B cell (primary cell): ENCODE data around the gene DYDC1. TPM values are rescaled to one million over a fixed set of nuclear protein-coding genes. Genes with fewer than 3 reads are reported as not detected.

Experiments used
- ATAC-seq: fragments of 200-7000 bp; cut with Tn5 transposase; one replicate; pipeline ENCODE4 v1.10.0; 2021; ENCODE audit warnings: low read depth, mild to moderate bottlenecking, moderate number of reproducible peaks, moderate library complexity
- CTCF ChIA-PET: fragments of 350-600 bp; sonication (Branson Sonifier 250); formaldehyde crosslinking; loops from one replicate; lab custom pipeline; 2021; ENCODE audit warnings: antibody characterized with exemption, inconsistent platforms; lab: Charles Lee
- POLR2A ChIA-PET: fragments of 350-600 bp; sonication (Branson Sonifier 250); formaldehyde crosslinking; loops from one replicate; lab custom pipeline; 2021; ENCODE audit warnings: antibody characterized with exemption; lab: Charles Lee
- DNase-seq: peaks from one replicate; pipeline ENCODE4 v3.0.0; 2013
- H2AFZ ChIP-seq: 2 replicates; pipeline ENCODE4 v1.6.1; 2012; ENCODE audit warnings: mild to moderate bottlenecking, low read depth, low read length; ENCODE audit not compliant: insufficient read depth, poor library complexity, severe bottlenecking
- H3K27ac ChIP-seq, 2 donors: 1 replicate in 1 of 2; 2 replicates in 1 of 2; pipeline ENCODE4 v1.5.1; 2012 to 2013; ENCODE audit warnings: low read length in 2 of 2, mild to moderate bottlenecking in 2 of 2, moderate library complexity in 1 of 2
- H3K27me3 ChIP-seq, 4 experiments: fragments of 200-600 bp in 1 of 4; sonication (generic) in 1 of 4; replicated peaks in 1 of 4; 1 replicate in 2 of 4; 2 replicates in 2 of 4; pipeline versions ENCODE4 v1.6.1 to v1.7.0; 2013 to 2016; ENCODE audit warnings: low read length in 3 of 4, mild to moderate bottlenecking in 2 of 4, mixed read lengths in 1 of 4, moderate library complexity in 1 of 4; ENCODE audit not compliant: insufficient read depth in 4 of 4, control insufficient read depth in 3 of 4; ENCODE audit errors: control extremely low read depth in 1 of 4
- H3K36me3 ChIP-seq, 2 experiments: replicated peaks in 1 of 2; 1 replicate in 1 of 2; 2 replicates in 1 of 2; pipeline versions ENCODE4 v1.6.1 to v1.7.1; 2013; ENCODE audit warnings: low read length in 1 of 2; ENCODE audit not compliant: insufficient read depth in 2 of 2, control insufficient read depth in 1 of 2; ENCODE audit errors: control extremely low read depth in 1 of 2, extremely low read depth in 1 of 2
- H3K4me1 ChIP-seq, 2 donors: fragments of 200-600 bp in 1 of 2; sonication (generic) in 1 of 2; 1 replicate in 1 of 2; 2 replicates in 1 of 2; pipeline versions ENCODE4 v1.5.1 to v1.6.1; 2013 to 2017; ENCODE audit warnings: low read length in 2 of 2; ENCODE audit not compliant: control insufficient read depth in 2 of 2, insufficient read depth in 2 of 2
- H3K4me2 ChIP-seq: replicated peaks from 2 replicates; pipeline ENCODE3; 2012; ENCODE audit warnings: mild to moderate bottlenecking, low read depth, low read length; ENCODE audit not compliant: poor library complexity, severe bottlenecking
- H3K4me3 ChIP-seq, 5 experiments: fragments of 200-600 bp in 1 of 5; sonication (generic) in 1 of 5; 1 replicate in 3 of 5; 2 replicates in 2 of 5; pipeline versions ENCODE4 v1.5.1 to v1.7.0; 2011 to 2016; ENCODE audit warnings: low read length in 4 of 5, mild to moderate bottlenecking in 4 of 5, low read depth in 2 of 5, control low read depth in 1 of 5, moderate library complexity in 1 of 5; ENCODE audit not compliant: insufficient read depth in 1 of 5; ENCODE audit errors: control extremely low read depth in 1 of 5, extremely low read depth in 1 of 5
- H3K79me2 ChIP-seq: fragments of 200-600 bp; sonication (generic); one replicate; pipeline ENCODE4 v1.6.0; 2016; ENCODE audit warnings: low read length; ENCODE audit not compliant: control insufficient read depth, insufficient read depth
- H3K9ac ChIP-seq: fragments of 200-600 bp; sonication (generic); 2 replicates; pipeline ENCODE4 v1.6.1; 2017; ENCODE audit warnings: mild to moderate bottlenecking, low read length, moderate library complexity
- H3K9me3 ChIP-seq, 3 donors: one replicate each; pipeline versions ENCODE4 v1.6.1 to v1.7.1; 2013; ENCODE audit warnings: low read length in 2 of 3; ENCODE audit not compliant: control insufficient read depth in 2 of 3, insufficient read depth in 1 of 3; ENCODE audit errors: control extremely low read depth in 1 of 3
- H4K20me1 ChIP-seq: 2 replicates; pipeline ENCODE4 v1.6.0; 2012; ENCODE audit warnings: mild to moderate bottlenecking, low read length; ENCODE audit not compliant: insufficient read depth, control insufficient read depth, poor library complexity, severe bottlenecking
- H3K27ac Mint-ChIP-seq: one replicate; pipeline ENCODE4 v1.8.0; 2021; ENCODE audit warnings: mixed read lengths
- H3K27me3 Mint-ChIP-seq: one replicate; pipeline ENCODE4 v1.8.0; 2021; ENCODE audit warnings: mixed read lengths
- H3K4me1 Mint-ChIP-seq: one replicate; pipeline ENCODE4 v1.8.0; 2021; ENCODE audit warnings: mixed read lengths
- H3K4me3 Mint-ChIP-seq: one replicate; pipeline ENCODE4 v1.8.0; 2021; ENCODE audit warnings: mixed read lengths
- H3K9me3 Mint-ChIP-seq: one replicate; pipeline ENCODE4 v1.8.0; 2022; ENCODE audit warnings: mixed read lengths; ENCODE audit not compliant: insufficient read depth
- CTCF ChIP-seq: fragments of 200-600 bp; IDR thresholded peaks from one replicate; pipeline ENCODE4 v1.8.0; 2022; ENCODE audit warnings: antibody characterized with exemption, mild to moderate bottlenecking
- EZH2 ChIP-seq: IDR thresholded peaks from 2 replicates; pipeline ENCODE4 v1.6.1; 2012; ENCODE audit warnings: borderline replicate concordance, low read depth, mild to moderate bottlenecking, moderate library complexity, low read length; ENCODE audit not compliant: insufficient read depth, poor library complexity, severe bottlenecking
- WGBS: methylation state at CpG from one replicate; pipeline ENCODE4 v1.1.5; 2013; ENCODE audit warnings: missing lambda C conversion rate; ENCODE audit not compliant: insufficient coverage; 5-methylcytosine and 5-hydroxymethylcytosine counted together
- intact Hi-C: fragments of 100-400 bp; cut with micrococcal nuclease; formaldehyde crosslinking; loops from one replicate; pipeline ENCODE4 v1.10.0; 2022
- polyA plus RNA-seq: library from polyadenylated mRNA; depleted of rRNA; stranded (reverse); fragments of >200 nt; gene quantifications from 2 replicates; pipeline ENCODE4 v1.2.3, GENCODE V29; 2012
- total RNA-seq, 2 donors: library from RNA; stranded (reverse); fragments of 120-200 nt in 1 of 2; gene quantifications; 1 replicate in 1 of 2; 2 replicates in 1 of 2; pipeline versions ENCODE4 v1.2.3 to v1.2.4, GENCODE V29; 2013 to 2022

The DYDC1 gene
- total and polyA plus RNA-seq, 2 donors (not counting 1 experiment from before 2014, with no cell fraction given): not detected

GRCh38 chr10:80319725-80320290, 36.7 kb downstream of the DYDC1 start:
- no peaks in the 10 kb centered on the region for H3K79me2 ChIP-seq
- POLR2A ChIA-PET: no interaction called here
- H3K4me1 ChIP-seq: no peaks in the 10 kb centered on the region
- Mint-ChIP-seq H3K27ac (no peak overlapping the region), H3K4me3 (no peak overlapping the region), H3K4me1 (no peaks in the 10 kb centered on the region), H3K9me3 (no peaks in the 10 kb centered on the region), H3K27me3 (peaks cover 5% of the 10 kb centered on the region)
- H3K27me3 ChIP-seq: peaks cover 0 to 2% (median 0%) of the 10 kb centered on the region in 4 experiments
- H2AFZ ChIP-seq: no peak overlapping the region
- no peak overlapping the region for H3K27ac ChIP-seq
- peaks cover 0 to 7% (median 0%) of the 10 kb centered on the region in 3 donors for H3K9me3 ChIP-seq
- no peak overlapping the region for H3K4me3 ChIP-seq
- no peak overlapping the region for H3K9ac ChIP-seq
- CTCF ChIA-PET: no interaction called here
- H4K20me1 ChIP-seq: no peaks in the 10 kb centered on the region
- no peaks in the 10 kb centered on the region for H3K36me3 ChIP-seq
- DNase-seq: no peak
- WGBS: 100% methylated on average over 1 of the region's 2 CpGs
- no peak overlapping the region for H3K4me2 ChIP-seq
- no peak for TF ChIP-seq CTCF
- TF ChIP-seq EZH2: no peak
- no peak for ATAC-seq
- intact Hi-C loops: no loop called here

- no peak overlapping the region for H3K4me3 ChIP-seq
- no peaks in the 10 kb centered on the region for H3K4me1 Mint-ChIP-seq
- no peaks in the 10 kb centered on the region for H3K36me3 ChIP-seq
- no peaks in the 10 kb centered on the region for H3K79me2 ChIP-seq
- no peaks in the 10 kb centered on the region for H3K9me3 Mint-ChIP-seq
- ChIA-PET POLR2A (no interaction called here), CTCF (no interaction called here)
- H3K27me3 Mint-ChIP-seq: peaks cover 5% of the 10 kb centered on the region
- peaks cover 0 to 2% (median 0%) of the 10 kb centered on the region in 4 experiments for H3K27me3 ChIP-seq
- no peak overlapping the region for H2AFZ ChIP-seq
- H3K27ac ChIP-seq: no peak overlapping the region
- H4K20me1 ChIP-seq: no peaks in the 10 kb centered on the region
- no peak overlapping the region for H3K9ac ChIP-seq
- DNase-seq (no peak), ATAC-seq (no peak)
- no CpG with 5 or more reads among the region's 2 CpGs for WGBS
- H3K4me3 Mint-ChIP-seq: no peak overlapping the region
- H3K4me1 ChIP-seq: no peaks in the 10 kb centered on the region
- intact Hi-C loops: no loop called here
- no peak for TF ChIP-seq EZH2
- no peak for TF ChIP-seq CTCF
- no peak overlapping the region for H3K27ac Mint-ChIP-seq
- H3K9me3 ChIP-seq: peaks cover 0 to 7% (median 0%) of the 10 kb centered on the region in 3 donors
- H3K4me2 ChIP-seq: no peak overlapping the region
Measured at GRCh38 chr10:80319318-80319717, 37.2 kb downstream of the DYDC1 start.
